Mesendoderm (in vitro differentiated cells): ENCODE measurements around the gene KRT15.

Experiments used
- DNase-seq: peaks from one replicate; pipeline ENCODE4 v3.0.0; 2013
- H2AK5ac ChIP-seq: 2 replicates; pipeline ENCODE4 v1.6.1; 2013; ENCODE audit warnings: low read length, inconsistent platforms
- H2BK120ac ChIP-seq: 2 replicates; pipeline ENCODE4 v1.6.1; 2013; ENCODE audit warnings: low read depth, mild to moderate bottlenecking, low read length, moderate library complexity, mixed read lengths
- H2BK15ac ChIP-seq: replicated peaks from 2 replicates; pipeline ENCODE4 v1.6.1; 2013; ENCODE audit warnings: low read depth, mild to moderate bottlenecking, moderate library complexity
- H2BK5ac ChIP-seq: 2 replicates; pipeline ENCODE4 v1.6.1; 2013; ENCODE audit warnings: low read length, inconsistent platforms
- H3K18ac ChIP-seq: 2 replicates; pipeline ENCODE4 v1.6.1; 2013; ENCODE audit warnings: mild to moderate bottlenecking, low read length, mixed read lengths
- H3K23ac ChIP-seq: one replicate; pipeline ENCODE4 v1.6.1; 2013; ENCODE audit warnings: low read length
- H3K27ac ChIP-seq: 2 replicates; pipeline ENCODE4 v1.5.1; 2013; ENCODE audit warnings: low read depth, mild to moderate bottlenecking, inconsistent platforms, low read length, moderate library complexity
- H3K27me3 ChIP-seq: 2 replicates; pipeline ENCODE4 v1.6.1; 2013; ENCODE audit warnings: low read length, control low read depth, mild to moderate bottlenecking, inconsistent platforms; ENCODE audit not compliant: insufficient read depth, poor library complexity
- H3K36me3 ChIP-seq: 2 replicates; pipeline ENCODE4 v1.6.1; 2013; ENCODE audit warnings: low read length, inconsistent platforms; ENCODE audit not compliant: control insufficient read depth, insufficient read depth
- H3K4ac ChIP-seq: one replicate; pipeline ENCODE4 v1.6.1; 2013; ENCODE audit warnings: low read depth, mild to moderate bottlenecking, low read length, moderate library complexity
- H3K4me1 ChIP-seq: 2 replicates; pipeline ENCODE4 v1.6.1; 2013; ENCODE audit warnings: low read depth, low read length, inconsistent platforms; ENCODE audit not compliant: control insufficient read depth
- H3K4me2 ChIP-seq: 2 replicates; pipeline ENCODE4 v1.6.1; 2013; ENCODE audit warnings: low read length
- H3K4me3 ChIP-seq: 2 replicates; pipeline ENCODE4 v1.5.1; 2013; ENCODE audit warnings: mild to moderate bottlenecking, low read length
- H3K56ac ChIP-seq: one replicate; pipeline ENCODE4 v1.6.1; 2013; ENCODE audit warnings: low read length
- H3K79me1 ChIP-seq: 2 replicates; pipeline ENCODE4 v1.6.1; 2013; ENCODE audit warnings: low read length, inconsistent platforms
- H3K79me2 ChIP-seq: 2 replicates; pipeline ENCODE4 v1.6.1; 2013; ENCODE audit warnings: mild to moderate bottlenecking, low read length; ENCODE audit not compliant: control insufficient read depth, insufficient read depth
- H3K9ac ChIP-seq: 2 replicates; pipeline ENCODE4 v1.6.1; 2013; ENCODE audit warnings: low read length, inconsistent platforms
- H4K5ac ChIP-seq: one replicate; pipeline ENCODE4 v1.6.1; 2013; ENCODE audit warnings: low read length
- H4K8ac ChIP-seq: one replicate; pipeline ENCODE4 v1.6.1; 2013; ENCODE audit warnings: low read depth, mild to moderate bottlenecking, control low read depth, low read length, moderate library complexity
- WGBS: extraction: QIAGEN DNeasy Blood & Tissue Kit; methylation state at CpG from one replicate; pipeline ENCODE4 v1.1.7; 2013; ENCODE audit warnings: low lambda C conversion rate, missing lambda C conversion rate; ENCODE audit not compliant: insufficient coverage; ENCODE audit errors: extremely low coverage; 5-methylcytosine and 5-hydroxymethylcytosine counted together

KRT15 gene

DNA sequence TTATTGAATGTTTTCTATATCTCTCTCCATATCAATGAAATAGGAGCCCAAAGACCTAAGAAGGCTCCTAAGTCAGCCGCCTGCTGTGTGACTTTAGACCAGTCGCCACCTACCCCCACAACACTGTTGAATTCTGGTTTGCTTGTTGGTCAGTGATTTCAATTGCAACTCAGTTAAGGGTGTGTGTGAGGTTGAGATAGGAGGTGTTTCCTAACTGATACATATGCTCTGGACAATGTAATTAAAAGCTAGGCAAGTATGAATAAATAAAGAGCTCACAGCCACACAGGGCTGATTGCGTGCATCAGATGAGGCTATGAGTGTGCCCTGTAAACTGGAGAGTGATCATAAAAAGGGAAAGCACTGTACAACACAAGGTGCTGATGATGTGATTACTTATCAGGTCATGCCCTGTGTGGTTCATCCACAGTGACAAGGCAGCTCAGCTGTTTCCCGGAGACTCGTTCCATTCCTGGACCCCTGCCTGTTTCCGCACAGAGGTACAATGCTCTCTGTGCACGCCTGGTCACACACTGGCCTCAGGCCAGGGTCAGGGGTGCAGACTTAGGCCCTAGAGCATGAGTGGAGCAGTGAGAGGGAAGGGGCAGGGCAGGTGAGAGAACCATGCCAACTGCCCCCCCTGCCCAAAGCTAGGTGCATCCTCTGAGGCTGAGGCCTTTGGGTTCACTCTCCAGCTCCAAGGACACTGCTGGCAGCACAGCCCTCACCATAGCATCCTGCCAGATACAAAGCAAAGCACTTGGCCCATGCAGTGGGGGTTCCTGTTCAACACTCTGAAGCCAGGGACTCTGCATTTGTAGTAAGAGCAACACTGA lies 34.5 kb downstream of the KRT15 start:
- Histone ChIP-seq H3K4me2 (no peak overlapping the region), H3K4me3 (no peak overlapping the region), H3K4me1 (peaks cover 7% of the 10 kb centered on the region), H2AK5ac (no peak overlapping the region), H2BK15ac (no peak overlapping the region), H3K18ac (no peak overlapping the region), H3K27ac (no peak overlapping the region), H2BK5ac (no peak overlapping the region), H4K8ac (no peak overlapping the region), H3K56ac (peak overlapping the region; percentile 37), H3K23ac (no peak overlapping the region), H2BK120ac (no peak overlapping the region), H3K36me3 (no peaks in the 10 kb centered on the region), H3K9ac (no peak overlapping the region), H4K5ac (no peak overlapping the region), H3K79me1 (no peaks in the 10 kb centered on the region), H3K27me3 (no peaks in the 10 kb centered on the region), H3K79me2 (no peaks in the 10 kb centered on the region), H3K4ac (no peak overlapping the region)
- no CpG with 5 or more reads among the region's 7 CpGs for WGBS
- DNase-seq, result peak; percentile 48

GRCh38 chr17:41483531-41483930 lies 35.2 kb downstream of the KRT15 start:
- Histone ChIP-seq H3K27me3 (no peaks in the 10 kb centered on the region), H3K4me2 (no peak overlapping the region), H3K4me3 (no peak overlapping the region), H3K27ac (no peak overlapping the region), H4K8ac (no peak overlapping the region), H3K79me1 (no peaks in the 10 kb centered on the region), H3K23ac (no peak overlapping the region), H2AK5ac (no peak overlapping the region), H3K18ac (no peak overlapping the region), H2BK5ac (no peak overlapping the region), H3K4ac (no peak overlapping the region), H3K36me3 (no peaks in the 10 kb centered on the region), H3K9ac (no peak overlapping the region), H2BK120ac (no peak overlapping the region), H3K79me2 (no peaks in the 10 kb centered on the region), H4K5ac (no peak overlapping the region), H2BK15ac (no peak overlapping the region), H3K4me1 (peaks cover 7% of the 10 kb centered on the region), H3K56ac (peak overlapping the region; percentile 50)
- DNase-seq, result peak; percentile 72
- no CpG with 5 or more reads among the region's 9 CpGs for WGBS

- H3K79me1 ChIP-seq, result no peaks in the 10 kb centered on the region
- no peak within 1 kb of the TSS for H3K56ac ChIP-seq
- no peak within 1 kb of the TSS for H3K23ac ChIP-seq
- no peak within 1 kb of the TSS for H4K8ac ChIP-seq
- H3K4me1 ChIP-seq, result peaks cover 7% of the 10 kb centered on the region
- no peak for DNase-seq
- H3K18ac ChIP-seq, result no peak within 1 kb of the TSS
- H3K79me2 ChIP-seq, result no peaks in the 10 kb centered on the region
- no peaks in the 10 kb centered on the region for H3K27me3 ChIP-seq
- no peak within 1 kb of the TSS for H2BK15ac ChIP-seq
- H2BK120ac ChIP-seq, result no peak within 1 kb of the TSS
- H2BK5ac ChIP-seq, result no peak within 1 kb of the TSS
- no peak within 1 kb of the TSS for H3K9ac ChIP-seq
- no CpG with 5 or more reads among the region's 2 CpGs for WGBS
- H3K4ac ChIP-seq, result no peak within 1 kb of the TSS
- H3K4me3 ChIP-seq, result no peak within 1 kb of the TSS
- H2AK5ac ChIP-seq, result no peak within 1 kb of the TSS
- H3K36me3 ChIP-seq, result no peaks in the 10 kb centered on the region
- no peak within 1 kb of the TSS for H3K27ac ChIP-seq
- no peak within 1 kb of the TSS for H3K4me2 ChIP-seq
- H4K5ac ChIP-seq, result no peak within 1 kb of the TSS
Observed at GRCh38 chr17:41481036-41481435, 37.7 kb downstream of the KRT15 start, which contains the start of gene KRT35. KRT35 (minus strand) TSS chr17:41481151; CDS start chr17:41481097, 54 bp downstream.

- Histone ChIP-seq H2BK120ac (no peak overlapping the region), H3K4me3 (no peak overlapping the region), H2AK5ac (no peak overlapping the region), H3K4me1 (peaks cover 7% of the 10 kb centered on the region), H3K9ac (no peak overlapping the region), H3K36me3 (no peaks in the 10 kb centered on the region), H3K79me1 (no peaks in the 10 kb centered on the region), H3K4me2 (no peak overlapping the region), H4K8ac (no peak overlapping the region), H4K5ac (no peak overlapping the region), H3K23ac (no peak overlapping the region), H3K4ac (no peak overlapping the region), H3K27ac (no peak overlapping the region), H3K27me3 (no peaks in the 10 kb centered on the region), H3K56ac (no peak overlapping the region), H3K18ac (no peak overlapping the region), H2BK5ac (no peak overlapping the region), H3K79me2 (no peaks in the 10 kb centered on the region), H2BK15ac (no peak overlapping the region)
- WGBS, result no CpG with 5 or more reads among the region's 10 CpGs
- DNase-seq, result no peak
Observed at GRCh38 chr17:41480581-41480980, 38.1 kb downstream of the KRT15 start.

- Histone ChIP-seq H3K27me3 (no peaks in the 10 kb centered on the region), H3K4me2 (no peak overlapping the region), H4K8ac (no peak overlapping the region), H3K4me3 (no peak overlapping the region), H2BK15ac (no peak overlapping the region), H3K79me1 (no peaks in the 10 kb centered on the region), H3K4ac (no peak overlapping the region), H3K23ac (no peak overlapping the region), H2AK5ac (no peak overlapping the region), H3K56ac (no peak overlapping the region), H3K9ac (no peak overlapping the region), H4K5ac (no peak overlapping the region), H3K18ac (no peak overlapping the region), H3K4me1 (peaks cover 7% of the 10 kb centered on the region), H3K36me3 (no peaks in the 10 kb centered on the region), H2BK120ac (no peak overlapping the region), H2BK5ac (no peak overlapping the region), H3K27ac (no peak overlapping the region), H3K79me2 (no peaks in the 10 kb centered on the region)
- no CpG with 5 or more reads among the region's 2 CpGs for WGBS
- no peak for DNase-seq
Observed at GRCh38 chr17:41480136-41480535, 38.6 kb downstream of the KRT15 start.

- Histone ChIP-seq H3K4me1 (peaks cover under 1% of the 10 kb centered on the region), H3K4ac (no peak overlapping the region), H4K5ac (no peak overlapping the region), H2BK5ac (no peak overlapping the region), H3K56ac (no peak overlapping the region), H3K9ac (no peak overlapping the region), H3K79me1 (no peaks in the 10 kb centered on the region), H4K8ac (no peak overlapping the region), H3K27me3 (no peaks in the 10 kb centered on the region), H3K23ac (no peak overlapping the region), H3K27ac (no peak overlapping the region), H3K18ac (no peak overlapping the region), H3K4me2 (no peak overlapping the region), H3K4me3 (no peak overlapping the region), H2BK120ac (no peak overlapping the region), H3K36me3 (no peaks in the 10 kb centered on the region), H3K79me2 (no peaks in the 10 kb centered on the region), H2AK5ac (no peak overlapping the region), H2BK15ac (no peak overlapping the region)
- WGBS, result no CpG with 5 or more reads among the region's 8 CpGs
- no peak for DNase-seq
Observed at GRCh38 chr17:41478237-41478636, 40.5 kb downstream of the KRT15 start.
